HG02623 (cell line): ENCODE data around the gene ATP13A1.
"Not testable (repeated sequence)": the region's sequence is repeated elsewhere in the genome, so short reads cannot be mapped to it uniquely, and the experiment has no call there.

ENCODE experiments used
- ATAC-seq: cut with Tn5 transposase; IDR thresholded peaks from one replicate; pipeline ENCODE4 v1.9.1; 2021; ENCODE audit warnings: moderate library complexity; ENCODE audit not compliant: unreplicated experiment

The ATP13A1 gene

GRCh38 chr19:19665420-19665948 lies 2.0 kb upstream of the ATP13A1 start:
- ATAC-seq: not testable (repeated sequence)

GRCh38 chr19:19662871-19663255 lies 613 bp downstream of the ATP13A1 start:
- ATAC-seq: no peak

GRCh38 chr19:19662344-19662743 lies 1.1 kb downstream of the ATP13A1 start:
- no peak for ATAC-seq

DNA sequence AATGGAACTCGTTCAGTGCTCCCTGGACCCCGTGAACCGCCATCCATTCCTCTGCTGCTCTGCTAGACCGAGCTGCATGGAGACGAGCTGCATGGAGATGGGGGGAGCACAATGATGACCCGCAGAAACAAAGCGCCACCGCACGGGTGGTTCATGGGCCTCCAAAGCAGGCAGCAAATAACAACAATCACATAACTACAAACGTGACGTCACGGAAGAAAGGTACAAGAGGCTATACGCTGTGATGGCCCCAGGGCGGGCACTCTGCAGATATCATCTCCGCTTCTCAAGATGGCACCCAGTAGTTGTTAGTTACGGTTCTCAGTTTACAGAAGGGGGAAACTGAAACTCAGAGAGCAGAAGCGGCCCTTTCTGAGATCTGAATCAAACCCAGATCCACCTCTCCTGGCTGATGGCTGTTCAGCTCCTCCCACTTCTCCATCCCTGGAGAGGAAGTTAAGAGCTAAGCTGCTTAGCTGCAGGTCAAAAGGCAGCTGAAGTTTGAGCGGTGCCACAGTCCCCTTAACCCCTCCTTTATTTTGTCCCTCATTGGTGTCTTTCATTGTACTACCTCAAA lies 1.7 kb downstream of the ATP13A1 start:
- ATAC-seq: no peak

DNA sequence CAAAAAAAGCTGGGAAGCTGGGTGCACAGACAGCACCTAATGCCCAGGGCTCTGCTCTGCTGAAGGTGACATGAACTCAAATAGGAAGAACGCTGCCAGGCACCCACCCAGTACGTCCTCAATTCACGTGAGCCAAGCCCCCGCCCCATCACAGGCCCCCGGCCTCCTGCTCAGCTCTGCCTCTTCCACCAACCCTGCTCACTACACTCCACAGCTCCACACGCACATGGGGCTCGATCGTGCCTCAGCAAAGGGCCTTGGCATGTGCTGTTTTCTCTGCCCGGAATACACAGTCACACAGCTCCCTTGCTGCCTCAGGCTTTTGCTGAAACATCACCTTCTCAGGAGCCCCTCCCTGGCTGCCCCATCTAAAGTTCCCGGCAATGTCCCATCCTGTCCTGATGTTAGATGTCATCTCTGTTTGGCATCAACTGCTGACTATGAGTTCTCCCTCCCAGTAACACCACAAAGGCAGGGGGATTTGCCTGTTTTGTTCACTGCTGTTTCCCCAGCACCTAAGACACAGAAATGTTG lies 2.3 kb downstream of the ATP13A1 start:
- ATAC-seq: no peak

DNA sequence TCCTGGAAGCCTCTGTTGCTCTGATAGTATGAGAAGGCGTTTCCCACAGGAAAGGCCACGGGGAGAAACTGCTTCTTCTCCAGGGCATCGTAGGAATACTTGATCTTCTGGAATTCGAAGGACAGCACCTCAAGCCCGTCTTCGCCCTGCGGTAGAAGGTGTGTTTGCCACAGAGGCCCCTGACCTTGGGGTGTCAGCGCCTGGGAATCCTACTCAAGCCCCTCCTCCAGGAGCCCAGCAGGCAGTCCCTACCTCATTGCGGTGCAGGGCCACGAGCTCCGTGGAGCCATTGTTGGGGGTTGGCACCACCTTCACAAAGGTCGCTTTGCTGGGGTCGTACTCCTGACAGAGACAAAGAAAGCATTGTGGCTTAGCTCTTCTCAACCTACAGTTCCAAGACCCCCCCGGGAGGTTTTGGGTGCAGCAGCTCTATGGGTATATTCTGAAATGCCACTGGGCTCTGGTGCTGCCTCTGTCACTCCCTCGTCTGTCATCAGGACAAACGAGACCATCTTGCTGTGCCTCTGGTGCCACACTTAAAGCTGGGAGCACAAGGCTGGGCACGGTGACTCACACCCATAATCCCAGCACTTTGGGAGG lies 3.7 kb downstream of the ATP13A1 start:
- ATAC-seq: no peak

DNA sequence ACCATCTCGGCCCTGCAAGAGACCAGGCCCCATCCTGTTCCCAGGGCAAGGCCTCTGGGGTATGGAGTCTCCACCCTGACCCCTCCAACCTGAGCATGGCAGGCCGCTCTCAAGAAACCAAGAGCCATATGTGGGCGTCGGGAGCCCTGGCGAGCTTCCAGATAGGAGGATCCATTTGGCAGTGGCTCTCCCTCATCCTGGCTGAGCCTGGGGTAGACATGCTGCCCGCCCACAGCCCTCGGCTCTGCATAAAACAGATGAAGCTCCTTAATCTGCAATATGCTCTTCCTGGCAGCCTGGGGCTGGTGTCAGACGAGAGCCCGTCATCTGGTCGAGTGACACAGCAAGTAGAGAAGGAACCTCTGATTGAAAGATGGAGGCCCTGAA lies 6.1 kb downstream of the ATP13A1 start:
- no peak for ATAC-seq

DNA sequence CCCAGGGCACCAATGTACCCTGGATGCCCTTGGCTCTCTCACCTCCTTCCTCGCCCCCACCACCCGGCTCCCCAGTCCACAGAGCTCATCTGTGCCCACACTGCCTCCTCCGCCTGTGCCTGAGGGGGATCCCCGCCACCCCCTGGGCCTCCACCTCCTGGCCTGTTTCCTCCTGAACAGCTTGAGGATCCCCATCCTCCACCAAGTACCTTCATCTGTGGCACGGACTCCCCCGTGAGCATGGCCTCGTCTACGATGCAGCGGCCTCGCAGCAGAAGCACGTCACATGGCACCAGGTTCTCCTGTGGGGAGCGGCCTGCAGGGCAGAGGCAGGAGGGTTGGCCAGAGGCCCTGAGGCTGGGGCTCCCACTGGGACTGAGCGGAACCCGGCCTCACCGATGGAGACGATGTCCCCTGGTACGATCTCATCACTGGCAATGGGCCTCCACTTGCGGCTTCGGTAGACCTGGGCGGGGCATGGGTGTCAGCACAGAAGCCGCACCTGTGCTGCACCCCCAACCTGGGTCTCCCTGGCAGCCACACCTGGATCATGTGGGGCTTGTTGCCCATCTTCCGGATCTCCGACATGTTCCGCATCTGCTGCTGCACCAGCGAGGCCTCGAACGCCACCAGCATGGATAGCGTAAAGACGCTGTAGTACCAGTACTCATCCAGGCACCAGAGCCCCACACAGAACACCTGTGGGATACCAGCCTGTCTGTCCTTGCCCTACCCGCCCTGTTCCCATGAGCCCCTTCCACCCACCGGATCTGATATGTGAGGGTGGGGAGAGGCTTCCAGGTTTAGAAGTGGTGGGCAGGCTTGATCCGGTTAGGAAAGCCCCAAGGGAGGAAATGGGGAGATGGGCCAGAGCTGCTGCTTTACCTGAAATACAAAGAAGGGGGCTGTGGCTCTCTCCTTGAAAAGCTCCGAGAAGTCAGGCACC lies 6.8 kb downstream of the ATP13A1 start:
- no peak for ATAC-seq

DNA sequence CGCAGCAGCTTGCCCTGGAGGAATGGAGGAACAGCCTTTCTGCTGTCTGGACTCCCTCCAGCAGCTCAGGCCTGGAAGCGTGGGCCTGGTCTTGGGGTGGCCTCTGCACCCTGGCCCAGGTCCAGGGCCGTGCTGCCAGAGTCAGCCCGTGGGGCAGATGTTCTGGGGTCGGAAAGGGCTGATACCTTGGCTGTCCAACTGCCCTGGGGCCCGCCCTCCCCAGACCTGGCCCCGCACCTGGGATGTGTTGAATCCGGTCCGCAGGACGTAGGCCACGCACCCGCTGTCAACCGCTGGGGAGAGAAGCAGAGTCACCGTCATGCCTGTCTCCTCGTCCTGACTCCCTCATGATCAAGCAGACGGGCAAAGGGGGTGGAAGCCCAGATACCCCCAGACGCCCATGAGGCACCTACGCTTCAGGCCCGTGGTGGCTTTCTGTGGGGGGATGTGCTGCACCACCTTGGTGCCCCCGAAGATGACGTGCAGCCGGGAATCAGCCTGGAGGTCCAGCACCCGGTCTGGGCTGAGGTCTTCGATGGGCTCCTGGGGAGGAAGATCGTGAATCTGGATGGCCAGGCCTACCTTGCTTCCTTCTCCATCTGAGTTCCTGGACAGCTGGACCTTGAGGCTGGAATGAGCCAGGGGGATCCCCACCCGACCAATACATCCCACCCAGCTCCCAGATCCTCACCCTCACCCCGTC lies 7.7 kb downstream of the ATP13A1 start:
- no peak for ATAC-seq

DNA sequence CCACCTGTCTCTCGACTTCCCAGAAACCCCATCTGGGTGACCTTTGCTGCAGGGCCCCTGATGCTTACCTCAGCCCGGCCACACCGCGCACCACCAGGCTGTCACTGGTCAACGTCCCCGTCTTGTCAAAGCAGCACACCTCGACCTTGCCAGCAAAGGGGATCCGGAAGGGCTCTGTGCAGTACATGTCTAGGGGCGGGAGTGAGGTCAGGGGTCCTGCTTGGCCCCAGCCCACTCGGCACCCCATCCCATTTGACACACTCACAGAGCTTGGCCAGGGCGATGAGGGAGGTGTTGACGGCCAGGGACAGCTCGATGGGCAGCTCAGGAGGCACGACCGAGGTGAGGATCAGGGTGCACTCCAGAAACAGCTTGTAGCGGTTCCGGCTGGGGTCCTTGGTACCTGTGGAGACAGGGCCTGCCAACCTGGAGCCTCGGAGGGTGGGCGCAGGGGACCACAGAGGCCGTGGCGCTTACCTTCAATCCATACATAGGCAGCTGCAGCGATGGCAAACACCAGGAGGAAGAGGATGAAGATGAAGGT lies 8.4 kb downstream of the ATP13A1 start:
- ATAC-seq: no peak

- no peak for ATAC-seq
Measured at GRCh38 chr19:19654441-19654840, 9.0 kb downstream of the ATP13A1 start.

DNA sequence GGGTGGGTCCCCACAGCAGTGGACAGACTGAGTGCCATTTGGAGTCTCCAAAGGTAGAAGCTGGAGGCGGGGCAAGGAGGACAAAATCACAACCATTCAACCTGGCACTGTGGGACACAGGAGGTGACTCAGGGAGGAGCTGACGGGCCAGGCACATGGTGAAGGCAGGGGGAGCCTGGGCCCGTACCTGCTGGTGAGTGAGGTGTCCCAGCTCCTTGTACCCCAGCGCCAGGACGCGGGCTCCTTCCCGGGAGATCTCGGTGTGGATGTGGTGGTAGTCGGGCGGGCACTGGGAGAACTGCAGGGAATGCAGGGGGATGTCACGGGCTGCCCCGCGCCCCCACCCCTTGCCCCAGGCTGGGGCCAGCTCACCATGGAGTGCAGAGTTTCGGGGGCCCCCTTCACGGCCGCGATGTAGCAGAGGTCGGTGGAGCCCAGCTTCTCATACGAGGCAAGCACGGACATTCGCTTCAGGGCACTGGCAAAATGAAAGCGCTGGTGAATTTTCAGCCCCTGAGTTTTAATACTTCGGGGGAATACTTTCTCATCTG lies 9.8 kb downstream of the ATP13A1 start:
- ATAC-seq: no peak

- ATAC-seq: no peak
Measured at GRCh38 chr19:19652482-19653295, 10.8 kb downstream of the ATP13A1 start.

- no peak for ATAC-seq
Measured at GRCh38 chr19:19651076-19651475, 12.4 kb downstream of the ATP13A1 start.

DNA sequence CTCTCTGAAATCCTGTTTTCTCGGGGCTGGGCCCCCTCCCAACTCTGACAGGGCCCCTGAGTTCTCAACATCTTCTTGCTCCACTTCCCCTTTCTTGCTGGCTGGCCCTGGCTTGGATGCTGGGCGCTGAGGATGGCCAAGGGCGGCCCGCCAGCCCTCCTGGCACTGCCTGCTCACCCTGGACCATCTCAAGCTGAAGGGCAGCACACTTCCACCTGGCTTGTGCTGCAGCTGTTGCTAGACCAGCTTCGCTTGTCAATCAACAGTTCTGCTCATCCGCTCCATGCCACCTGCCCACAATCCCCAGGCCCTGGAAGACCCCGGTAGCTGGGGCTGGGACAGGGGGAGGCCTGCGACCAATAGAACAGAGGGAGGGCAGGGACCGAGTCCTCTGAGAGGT lies 13.1 kb downstream of the ATP13A1 start:
- no peak for ATAC-seq

- ATAC-seq: no peak
Measured at GRCh38 chr19:19649580-19649995, 13.9 kb downstream of the ATP13A1 start.

DNA sequence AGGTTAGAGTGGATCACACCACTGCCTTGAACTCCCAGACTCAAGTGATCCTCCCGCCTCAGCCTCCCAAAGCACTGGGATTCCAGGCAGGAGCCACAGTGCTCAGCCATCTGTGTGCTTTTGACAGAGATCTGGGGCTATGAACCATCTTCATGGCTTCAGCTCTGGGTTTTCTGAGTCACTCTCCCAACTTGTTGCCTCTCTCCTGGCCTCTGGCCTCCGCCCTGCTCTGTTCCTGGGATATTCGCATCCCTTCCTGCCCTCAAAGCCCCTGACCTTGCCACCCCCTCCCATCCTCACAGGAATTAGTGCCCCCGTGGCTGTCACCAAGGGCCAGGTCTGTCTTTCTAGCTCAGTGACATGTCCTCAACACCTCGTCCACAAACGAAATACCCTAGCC lies 14.3 kb downstream of the ATP13A1 start:
- no peak for ATAC-seq

DNA sequence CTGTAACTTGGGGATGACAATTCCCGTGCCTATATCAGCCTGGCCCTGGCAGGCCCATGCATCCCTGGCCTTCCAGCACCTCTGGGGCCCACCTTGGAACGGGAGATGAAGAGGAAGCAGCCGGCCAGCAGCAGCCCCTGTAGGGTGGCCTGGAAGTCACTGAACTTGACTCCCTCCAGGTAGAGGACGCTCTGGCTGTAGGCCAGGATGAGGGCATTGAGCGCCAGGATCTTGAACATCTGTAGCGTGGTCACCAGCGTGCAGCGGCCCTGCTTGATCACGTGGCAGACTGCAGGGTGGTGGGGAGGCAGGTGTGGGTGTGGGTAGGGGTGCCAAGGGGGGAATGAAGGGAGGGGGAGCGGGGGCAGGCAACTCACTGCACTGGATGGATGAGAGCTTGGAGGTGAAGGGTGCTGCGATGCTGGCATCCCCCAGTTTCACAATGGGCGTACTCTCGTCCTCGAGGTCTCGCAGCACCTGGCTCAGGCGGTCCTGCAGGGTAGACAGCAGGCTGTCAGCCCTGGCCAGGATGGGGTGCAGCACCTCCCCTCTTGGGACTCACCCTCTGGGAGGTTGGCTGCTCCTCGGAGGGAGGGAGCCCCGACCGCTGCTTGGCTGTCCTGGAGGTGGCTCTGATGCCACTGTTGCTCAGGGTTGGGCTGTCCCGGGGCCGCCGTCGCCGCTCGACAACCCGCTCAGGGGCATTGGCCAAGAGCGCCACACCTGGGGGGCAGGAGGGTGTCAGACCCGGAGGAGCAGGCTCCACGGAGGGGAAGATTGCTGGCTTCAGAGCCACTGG lies 16.2 kb downstream of the ATP13A1 start:
- ATAC-seq: no peak
